Stimulated activated CD8-positive, alpha-beta memory T cell treated with anti-CD3 and anti-CD28 coated beads, Interleukin-15, amount 100 ng/mL, for 24 hours (primary cell): Measurements from ENCODE around the gene REEP1.
A peak's percentile ranks its signal among the peaks of the same experiment; 100 is the strongest.

Experiments used
- DNase-seq: peaks from one replicate; pipeline ENCODE4 v3.0.0-alpha.2; 2020; ENCODE audit warnings: low read depth

Gene REEP1

GRCh38 chr2:86195808-86196387, 141.5 kb downstream of the REEP1 start:
- DNase-seq: no peak

- DNase-seq: peak; percentile 93
Measured at GRCh38 chr2:86195055-86195807, 142.2 kb downstream of the REEP1 start, which contains the start of gene IMMT. TSS of gene IMMT (minus strand) at chr2:86195462. CDS start at chr2:86195382, 80 bp downstream.

GRCh38 chr2:86194751-86195054, 142.7 kb downstream of the REEP1 start:
- DNase-seq: no peak

- no peak for DNase-seq
Measured at GRCh38 chr2:86193901-86194567, 143.4 kb downstream of the REEP1 start.

- DNase-seq: no peak
Measured at GRCh38 chr2:86189782-86190416, 147.5 kb downstream of the REEP1 start.

GRCh38 chr2:86186431-86186830, 151.0 kb downstream of the REEP1 start:
- no peak for DNase-seq

GRCh38 chr2:86185517-86186212, 151.8 kb downstream of the REEP1 start:
- no peak for DNase-seq

GRCh38 chr2:86176597-86176996, 160.8 kb downstream of the REEP1 start:
- DNase-seq: no peak

GRCh38 chr2:86175828-86176227, 161.6 kb downstream of the REEP1 start:
- no peak for DNase-seq

GRCh38 chr2:86174445-86174844, 163.0 kb downstream of the REEP1 start:
- no peak for DNase-seq

- DNase-seq: no peak
Measured at GRCh38 chr2:86172610-86173009, 164.8 kb downstream of the REEP1 start.

- no peak for DNase-seq
Measured at GRCh38 chr2:86171295-86171694, 166.1 kb downstream of the REEP1 start.

- no peak for DNase-seq
Measured at GRCh38 chr2:86170449-86170848, 167.0 kb downstream of the REEP1 start.
